ENCODE measurements around the gene FRRS1L. TPM values are rescaled to one million over a fixed set of nuclear protein-coding genes. Genes with fewer than 3 reads are reported as not detected.

The FRRS1L gene
- total RNA-seq, 1 experiment from 2014 or later: not detected

DNA sequence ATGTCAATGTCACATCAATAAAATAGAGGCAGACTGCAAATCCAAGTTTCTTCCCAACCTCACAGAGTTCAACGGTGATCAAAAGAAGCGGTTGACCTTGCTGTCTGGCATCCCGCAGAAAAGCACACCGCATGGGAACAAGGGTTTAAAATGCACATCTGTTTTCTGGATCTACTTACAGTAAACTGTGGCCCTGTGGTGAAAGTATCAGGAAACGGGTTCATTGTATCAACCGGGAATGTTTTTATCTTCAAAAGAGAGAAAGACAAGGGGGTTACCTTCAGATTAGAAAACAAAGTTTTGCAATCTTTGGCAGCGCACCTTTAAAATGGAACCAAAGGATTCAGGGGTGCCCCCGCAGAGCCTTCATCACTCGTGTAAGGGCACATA, 15.5 kb upstream of the FRRS1L start:
- intact Hi-C loops (cut with micrococcal nuclease; ENCODE audit: unreplicated experiment): loop anchor here (5.0 kb wide), 2 partner anchors 135 to 220 kb away; no protein-coding TSS in a partner anchor
- H3K4me3 ChIP-seq: no peak overlapping the region
- POLR2A ChIA-PET (ENCODE audit: unreplicated experiment): no interaction called here
- no peak overlapping the region for H2AFZ ChIP-seq
- no peaks in the 10 kb centered on the region for H3K36me3 ChIP-seq (ENCODE audit: low read depth)
- H4K20me1 ChIP-seq (ENCODE audit: insufficient read depth): no peaks in the 10 kb centered on the region
- no peak for TF ChIP-seq EZH2 (IDR thresholded peaks at IDR 0.05; ENCODE audit: low read depth)
- TF ChIP-seq, protein P1, sequence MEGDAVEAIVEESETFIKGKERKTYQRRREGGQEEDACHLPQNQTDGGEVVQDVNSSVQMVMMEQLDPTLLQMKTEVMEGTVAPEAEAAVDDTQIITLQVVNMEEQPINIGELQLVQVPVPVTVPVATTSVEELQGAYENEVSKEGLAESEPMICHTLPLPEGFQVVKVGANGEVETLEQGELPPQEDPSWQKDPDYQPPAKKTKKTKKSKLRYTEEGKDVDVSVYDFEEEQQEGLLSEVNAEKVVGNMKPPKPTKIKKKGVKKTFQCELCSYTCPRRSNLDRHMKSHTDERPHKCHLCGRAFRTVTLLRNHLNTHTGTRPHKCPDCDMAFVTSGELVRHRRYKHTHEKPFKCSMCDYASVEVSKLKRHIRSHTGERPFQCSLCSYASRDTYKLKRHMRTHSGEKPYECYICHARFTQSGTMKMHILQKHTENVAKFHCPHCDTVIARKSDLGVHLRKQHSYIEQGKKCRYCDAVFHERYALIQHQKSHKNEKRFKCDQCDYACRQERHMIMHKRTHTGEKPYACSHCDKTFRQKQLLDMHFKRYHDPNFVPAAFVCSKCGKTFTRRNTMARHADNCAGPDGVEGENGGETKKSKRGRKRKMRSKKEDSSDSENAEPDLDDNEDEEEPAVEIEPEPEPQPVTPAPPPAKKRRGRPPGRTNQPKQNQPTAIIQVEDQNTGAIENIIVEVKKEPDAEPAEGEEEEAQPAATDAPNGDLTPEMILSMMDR (conservative IDR thresholded peaks at IDR 0.05): no peak
- no peak overlapping the region for H3K4me2 ChIP-seq
- H3F3A ChIP-seq (ENCODE audit: insufficient read depth, low read depth): no peaks in the 10 kb centered on the region; the same call in 1 of the 2 replicates
- H3K27me3 ChIP-seq (ENCODE audit: insufficient read depth, low read depth): no peaks in the 10 kb centered on the region
- H3K4me1 ChIP-seq (replicated peaks; ENCODE audit: insufficient read depth): no peaks in the 10 kb centered on the region
- no peak for DNase-seq
- no peaks in the 10 kb centered on the region for H3K79me2 ChIP-seq (ENCODE audit: low read depth)
- BruUV-seq (replicated peaks): no TSS peak
- H3K27ac ChIP-seq: no peak overlapping the region
- H3K9me2 ChIP-seq (ENCODE audit: insufficient read depth): no peaks in the 10 kb centered on the region
- H3K9me3 ChIP-seq (ENCODE audit: insufficient read depth, low read depth): no peaks in the 10 kb centered on the region
- CTCF ChIA-PET: interaction anchor here (0.8 to 1.0 kb wide), 3 partner anchors 145 to 287 kb away, joined by 3 to 4 read pairs (median 4); no protein-coding TSS in a partner anchor

DNA sequence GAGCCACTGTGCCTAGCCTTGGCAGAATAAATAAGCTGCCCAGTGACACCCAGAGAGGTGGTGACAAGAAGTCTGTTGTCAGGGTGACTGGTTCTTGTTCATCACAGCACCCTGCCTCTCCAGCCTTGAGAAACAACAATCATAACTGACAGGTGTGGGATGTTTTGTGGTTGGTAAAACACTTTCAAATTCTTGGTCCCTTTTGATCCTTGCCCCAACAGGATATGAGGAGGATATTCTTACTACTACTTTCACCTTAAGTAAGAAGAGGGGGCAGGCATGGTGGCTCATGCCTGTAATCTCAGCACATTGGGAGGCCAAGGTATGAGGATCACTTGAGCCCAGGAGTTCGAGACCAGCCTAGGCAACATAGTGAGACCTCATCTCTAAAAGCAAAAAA, 14.2 kb upstream of the FRRS1L start:
- TF ChIP-seq, protein P1 (conservative IDR thresholded peaks at IDR 0.05): no peak
- TF ChIP-seq EZH2 (IDR thresholded peaks at IDR 0.05; ENCODE audit: low read depth): no peak
- H4K20me1 ChIP-seq (ENCODE audit: insufficient read depth): no peaks in the 10 kb centered on the region
- no peak overlapping the region for H3K27ac ChIP-seq
- H3K79me2 ChIP-seq (ENCODE audit: low read depth): no peaks in the 10 kb centered on the region
- intact Hi-C loops (cut with micrococcal nuclease; ENCODE audit: unreplicated experiment): loop anchor here (5.0 kb wide), 2 partner anchors 136 to 221 kb away; no protein-coding TSS in a partner anchor
- BruUV-seq (replicated peaks): no TSS peak
- no peaks in the 10 kb centered on the region for H3F3A ChIP-seq (ENCODE audit: insufficient read depth, low read depth)
- no peaks in the 10 kb centered on the region for H3K4me1 ChIP-seq (replicated peaks; ENCODE audit: insufficient read depth)
- no peaks in the 10 kb centered on the region for H3K36me3 ChIP-seq (ENCODE audit: low read depth)
- no peaks in the 10 kb centered on the region for H3K27me3 ChIP-seq (ENCODE audit: insufficient read depth, low read depth)
- CTCF ChIA-PET: interaction anchor here (0.5 kb wide), 1 partner anchor 392 kb away, joined by 13 read pairs; no protein-coding TSS in a partner anchor
- 0 out of 2 replicates have a peak, but pooled peaks cover 4% of the 10 kb centered on the region for H3K9me2 ChIP-seq (ENCODE audit: insufficient read depth)
- no peak for DNase-seq
- no peak overlapping the region for H3K4me3 ChIP-seq
- POLR2A ChIA-PET (ENCODE audit: unreplicated experiment): no interaction called here
- no peaks in the 10 kb centered on the region for H3K9me3 ChIP-seq (ENCODE audit: insufficient read depth, low read depth)
- H2AFZ ChIP-seq: no peak overlapping the region
- H3K4me2 ChIP-seq: no peak overlapping the region

DNA sequence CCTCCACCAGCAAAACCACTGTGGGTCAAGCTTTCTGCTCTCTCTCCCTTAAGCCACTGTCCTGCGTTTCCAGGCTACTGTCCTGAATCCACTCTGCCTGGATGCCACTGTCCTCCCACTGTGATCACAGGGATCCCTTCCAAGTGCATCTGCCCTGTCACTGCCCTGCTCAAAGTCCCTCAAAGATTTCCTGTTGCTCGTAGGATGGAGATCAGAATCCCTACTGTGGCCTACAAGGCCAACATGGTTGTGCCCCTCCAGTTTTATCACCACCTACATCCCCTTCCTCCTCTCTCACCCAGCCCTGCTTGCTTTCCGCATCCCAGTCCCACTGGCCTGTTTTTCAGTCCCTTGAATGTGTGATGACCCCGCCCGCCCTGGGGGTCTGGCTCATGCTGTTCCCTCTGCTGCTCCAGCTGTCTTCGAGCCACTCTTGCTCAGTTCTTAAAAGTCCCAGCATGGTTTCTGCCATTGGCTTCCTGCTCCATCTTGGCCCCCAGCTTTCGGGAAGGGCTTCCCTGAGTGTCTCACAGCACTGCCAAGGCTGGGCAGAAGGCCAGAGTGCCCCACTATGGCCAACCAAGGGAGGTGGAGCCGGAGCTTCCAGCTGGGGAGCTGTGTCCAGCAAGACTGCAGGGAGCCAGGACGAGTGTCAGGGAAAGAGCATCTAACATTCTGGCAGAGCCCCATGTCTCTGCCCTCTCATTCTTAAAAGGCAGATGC, 12.9 kb upstream of the FRRS1L start:
- BruUV-seq (replicated peaks): no TSS peak
- POLR2A ChIA-PET (ENCODE audit: unreplicated experiment): no interaction called here
- intact Hi-C loops (cut with micrococcal nuclease; ENCODE audit: unreplicated experiment): loop anchor here (5.0 kb wide), 2 partner anchors 137 to 222 kb away; no protein-coding TSS in a partner anchor

More for the DNA sequence above, 12.9 kb upstream of the FRRS1L start:
- Histone ChIP-seq H3K4me1 (replicated peaks; ENCODE audit: insufficient read depth) (no peaks in the 10 kb centered on the region), H3K27ac (no peak overlapping the region), H3K79me2 (ENCODE audit: low read depth) (no peaks in the 10 kb centered on the region), H3K4me3 (no peak overlapping the region), H3K9me2 (ENCODE audit: insufficient read depth) (0 out of 2 replicates have a peak, but pooled peaks cover 4% of the 10 kb centered on the region), H3K36me3 (ENCODE audit: low read depth) (no peaks in the 10 kb centered on the region), H2AFZ (no peak overlapping the region), H4K20me1 (ENCODE audit: insufficient read depth) (no peaks in the 10 kb centered on the region), H3K27me3 (ENCODE audit: insufficient read depth, low read depth) (no peaks in the 10 kb centered on the region), H3K4me2 (no peak overlapping the region), H3K9me3 (ENCODE audit: insufficient read depth, low read depth) (no peaks in the 10 kb centered on the region), H3F3A (ENCODE audit: insufficient read depth, low read depth) (no peaks in the 10 kb centered on the region)
- DNase-seq: no peak
- CTCF ChIA-PET: no interaction called here
- TF ChIP-seq, protein P1 (conservative IDR thresholded peaks at IDR 0.05): no peak
- TF ChIP-seq EZH2 (IDR thresholded peaks at IDR 0.05; ENCODE audit: low read depth): no peak

Measured in PC-9 (cell line).